T-helper 1 cell treated with Interleukin-12 subunit alpha and Interleukin-12 subunit beta and Interleukin-4 antibody, amounts not matched to agents 30 ng/mL and 1 ng/mL, for 36 hours (primary cell): ENCODE data around the gene UBR1. TPM values are rescaled to one million over a fixed set of nuclear protein-coding genes. Genes with fewer than 3 reads are reported as not detected.
"Not testable (repeated sequence)": the region's sequence is repeated elsewhere in the genome, so short reads cannot be mapped to it uniquely, and the experiment has no call there.

Experiments used
- intact Hi-C: fragments of 100-400 bp; cut with micrococcal nuclease; formaldehyde crosslinking; loops from one replicate; pipeline ENCODE4 v1.15.1; 2024
- total RNA-seq: library from RNA; stranded (reverse); gene quantifications from 2 replicates; pipeline ENCODE4 v1.2.3, GENCODE V29; 2022

UBR1 gene
- total RNA-seq, 1 donor from 2014 or later = 41.2 TPM

DNA sequence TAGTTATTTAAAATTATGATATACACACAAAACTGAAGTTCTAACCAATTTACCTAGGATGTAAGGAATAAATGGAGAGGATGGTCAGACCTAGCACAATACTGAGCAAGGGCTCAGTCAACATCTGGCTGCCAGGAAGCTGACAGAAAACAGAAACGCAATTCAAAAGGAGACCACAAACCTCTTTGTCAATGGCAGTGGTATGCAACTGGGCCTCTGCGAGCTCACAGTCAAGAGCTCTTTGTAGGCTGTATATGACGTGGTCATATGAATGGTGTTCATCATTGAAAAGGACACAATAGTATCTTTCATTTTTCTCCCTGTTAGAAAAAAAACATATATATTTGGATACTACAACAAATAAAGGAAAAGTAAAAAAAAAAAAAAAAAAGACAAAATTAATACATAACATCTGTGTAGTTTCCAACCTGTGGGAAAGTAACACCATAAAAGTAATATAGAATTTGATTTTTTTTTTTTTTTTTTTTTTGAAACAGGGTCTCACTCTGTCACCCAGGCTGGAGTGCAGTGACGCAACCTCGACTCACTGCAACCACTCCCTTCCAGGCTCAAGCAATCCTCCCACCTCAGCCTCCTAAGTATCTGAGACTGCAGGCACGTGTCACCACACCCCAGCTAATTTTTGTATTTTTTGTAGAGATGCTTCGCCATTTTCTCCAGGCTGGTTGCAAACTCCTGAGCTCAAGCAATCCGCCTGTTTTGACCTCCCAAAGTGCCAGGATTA lies 37.9 kb downstream of the UBR1 start:
- intact Hi-C loops = no loop called here

DNA sequence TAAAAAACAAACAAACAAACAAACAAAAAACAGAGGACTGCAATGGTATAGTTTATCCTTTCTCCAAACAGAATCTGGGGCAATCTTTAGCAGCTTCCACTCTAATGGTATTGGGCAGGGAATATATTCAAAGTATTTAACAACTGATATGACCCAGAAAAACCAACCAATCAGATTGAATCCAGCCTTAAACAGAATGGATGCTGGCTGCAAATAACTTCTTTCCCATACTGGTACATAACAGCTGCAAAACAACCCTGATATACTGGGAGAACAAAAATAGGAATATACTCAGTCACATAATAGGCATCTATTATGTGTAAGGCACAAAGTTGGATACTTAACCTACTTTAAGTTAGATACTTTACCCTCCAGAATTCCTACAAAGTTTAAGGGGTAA lies 49.1 kb downstream of the UBR1 start:
- intact Hi-C loops = no loop called here

DNA sequence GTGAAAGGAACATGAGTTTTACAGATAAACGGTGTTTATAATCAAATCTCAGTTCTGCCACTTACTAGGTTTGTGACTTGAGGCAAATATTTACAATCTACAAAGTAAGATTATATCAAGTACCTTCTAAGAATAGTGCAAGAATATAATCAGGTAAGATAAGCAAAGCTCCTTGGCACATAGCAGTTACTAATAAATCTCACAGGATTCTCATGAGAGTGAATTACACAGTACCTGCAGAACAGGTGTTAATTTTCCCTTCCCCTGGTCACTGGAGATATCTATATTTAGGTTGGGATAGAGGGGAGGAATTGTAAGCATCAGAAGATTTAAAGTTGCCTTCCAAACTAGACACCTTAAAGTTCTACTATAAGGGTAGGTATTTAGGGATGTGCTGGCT lies 53.0 kb downstream of the UBR1 start:
- intact Hi-C loops = no loop called here

DNA sequence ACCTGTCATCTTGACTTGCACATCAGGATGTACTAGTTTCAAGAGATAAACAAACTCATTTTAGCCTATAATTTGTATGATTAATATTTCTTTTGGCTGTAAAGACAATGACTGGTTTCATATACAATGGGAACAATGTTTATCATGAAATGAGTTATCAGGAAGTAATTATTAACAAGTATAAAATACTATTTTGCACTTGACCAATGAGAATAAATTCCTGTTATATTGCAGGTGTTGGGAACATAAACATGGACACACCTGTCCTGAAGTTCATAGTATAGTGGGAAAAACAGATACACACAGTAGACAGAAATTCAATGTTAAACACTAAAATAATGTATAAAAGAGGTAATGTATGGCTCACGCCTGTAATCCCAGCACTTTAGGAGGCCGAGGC lies 56.9 kb downstream of the UBR1 start:
- intact Hi-C loops = no loop called here

DNA sequence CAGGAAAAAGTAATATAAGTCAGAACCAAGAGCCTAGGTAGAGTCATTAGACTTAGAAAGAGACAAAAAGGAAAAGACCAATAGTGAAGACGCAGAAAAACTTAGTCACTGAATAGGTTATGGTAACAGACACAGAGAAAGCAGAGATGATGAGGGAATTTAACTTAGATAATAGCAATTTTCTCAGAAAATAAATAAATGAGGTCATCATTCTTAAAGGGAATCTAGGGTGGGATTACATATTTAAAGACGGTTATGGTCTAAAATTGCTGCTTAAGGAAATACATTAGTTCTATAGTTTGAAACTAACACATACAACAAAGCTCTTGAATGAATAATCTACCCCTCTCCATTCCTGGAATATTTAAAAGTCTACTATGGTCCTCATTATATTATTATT lies 59.4 kb downstream of the UBR1 start:
- intact Hi-C loops = no loop called here

DNA sequence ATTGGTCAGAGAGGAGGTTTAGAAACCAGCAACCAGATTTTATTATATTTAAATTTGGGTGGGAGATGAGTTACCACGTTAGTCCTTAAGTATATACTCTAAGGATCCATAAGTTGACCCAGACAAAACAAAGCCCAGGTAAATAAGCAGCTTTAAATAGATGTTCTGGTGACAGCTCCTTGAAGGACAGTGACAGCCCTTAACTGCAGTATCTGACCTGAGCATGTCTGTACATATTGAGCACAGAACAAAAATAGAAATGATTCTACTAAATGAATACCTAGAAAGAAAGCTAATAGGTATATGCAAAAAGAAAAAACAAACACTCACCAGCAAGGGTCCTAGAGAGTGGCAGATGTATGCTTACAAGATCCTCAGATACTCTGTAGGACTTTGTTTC lies 63.0 kb downstream of the UBR1 start:
- intact Hi-C loops = no loop called here

DNA sequence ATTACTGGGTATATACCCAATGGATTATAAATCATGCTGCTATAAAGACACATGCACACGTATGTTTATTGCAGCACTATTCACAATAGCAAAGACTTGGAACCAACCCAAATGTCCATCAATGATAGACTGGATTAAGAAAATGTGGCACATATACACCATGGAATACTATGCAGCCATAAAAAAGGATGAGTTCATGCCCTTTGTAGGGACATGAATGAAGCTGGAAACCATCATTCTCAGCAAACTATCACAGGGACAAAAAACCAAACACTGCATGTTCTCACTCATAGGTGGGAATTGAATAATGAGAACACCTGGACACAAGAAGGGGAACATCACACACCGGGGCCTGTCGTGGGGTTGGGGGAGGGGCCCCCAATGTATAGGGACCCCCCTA lies 64.8 kb downstream of the UBR1 start:
- intact Hi-C loops = not testable (repeated sequence)

DNA sequence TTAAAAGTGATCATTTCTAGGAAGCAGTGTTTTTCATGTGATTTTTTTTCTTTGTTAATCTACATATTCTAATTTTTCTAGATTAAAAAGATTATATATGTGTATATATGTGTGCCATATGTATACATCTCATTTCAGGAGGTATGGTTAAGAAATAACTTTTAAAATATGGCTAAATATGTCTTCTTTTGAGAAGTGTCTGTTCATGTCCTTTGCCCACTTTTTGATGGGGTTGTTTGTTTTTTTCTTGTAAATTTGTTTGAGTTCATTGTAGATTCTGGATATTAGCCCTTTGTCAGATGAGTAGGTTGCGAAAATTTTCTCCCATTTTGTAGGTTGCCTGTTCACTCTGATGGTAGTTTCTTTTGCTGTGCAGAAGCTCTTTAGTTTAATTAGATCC lies 70.6 kb downstream of the UBR1 start:
- intact Hi-C loops = not testable (repeated sequence)

DNA sequence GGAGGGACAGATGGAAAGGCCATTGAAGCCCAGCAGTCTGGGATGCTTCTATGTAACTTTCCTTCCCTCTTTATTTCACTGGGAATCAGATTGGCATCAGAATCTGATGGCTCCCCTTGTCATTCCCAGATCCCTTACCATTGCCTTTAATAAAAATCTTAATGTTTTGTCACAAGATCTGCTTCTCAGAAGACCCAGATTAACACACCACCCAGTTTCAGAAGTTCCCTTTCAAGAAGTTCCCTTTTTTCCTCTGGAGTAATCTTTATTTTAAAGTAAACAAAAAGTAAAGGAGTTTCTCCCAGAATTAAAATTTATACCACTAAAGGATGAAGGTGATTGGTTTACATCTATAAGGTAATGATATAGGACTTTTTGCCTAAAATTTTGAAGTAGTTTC lies 76.4 kb downstream of the UBR1 start:
- intact Hi-C loops = no loop called here

DNA sequence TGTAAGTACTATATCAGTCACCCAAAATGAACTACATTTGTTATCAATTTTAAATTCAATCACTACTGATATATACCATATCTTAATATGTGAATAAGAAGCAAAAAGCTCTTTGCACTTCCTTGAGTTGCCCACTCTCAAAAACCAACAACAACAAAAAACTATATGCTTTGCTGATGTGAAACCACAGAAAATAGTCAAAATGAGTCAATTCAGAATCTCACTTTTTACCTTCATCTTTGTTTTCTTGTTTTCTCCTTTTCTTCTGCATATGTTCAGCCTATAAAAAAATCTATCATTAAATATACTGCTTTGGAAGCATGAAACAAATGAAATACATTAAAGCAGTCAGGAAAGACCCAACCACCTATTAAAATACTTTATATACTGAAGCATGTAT lies 80.7 kb downstream of the UBR1 start:
- intact Hi-C loops = no loop called here

DNA sequence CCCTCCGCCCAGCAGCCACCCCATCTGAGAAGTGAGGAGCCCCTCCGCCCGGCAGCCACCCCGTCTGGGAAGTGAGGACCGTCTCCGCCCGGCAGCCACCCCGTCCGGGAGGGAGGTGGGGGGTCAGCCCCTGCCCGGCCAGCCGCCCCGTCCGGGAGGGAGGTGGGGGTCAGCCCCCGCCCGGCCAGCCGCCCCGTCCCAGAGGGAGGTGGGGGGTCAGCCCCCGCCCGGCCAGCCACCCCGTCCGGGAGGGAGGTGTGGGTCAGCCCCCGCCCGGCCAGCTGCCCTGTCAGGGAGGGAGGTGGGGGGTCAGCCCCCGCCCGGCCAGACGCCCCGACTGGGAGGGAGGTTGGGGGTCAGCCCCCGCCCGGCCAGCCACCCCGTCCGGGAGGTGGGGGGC lies 91.2 kb downstream of the UBR1 start:
- intact Hi-C loops = not testable (repeated sequence)

DNA sequence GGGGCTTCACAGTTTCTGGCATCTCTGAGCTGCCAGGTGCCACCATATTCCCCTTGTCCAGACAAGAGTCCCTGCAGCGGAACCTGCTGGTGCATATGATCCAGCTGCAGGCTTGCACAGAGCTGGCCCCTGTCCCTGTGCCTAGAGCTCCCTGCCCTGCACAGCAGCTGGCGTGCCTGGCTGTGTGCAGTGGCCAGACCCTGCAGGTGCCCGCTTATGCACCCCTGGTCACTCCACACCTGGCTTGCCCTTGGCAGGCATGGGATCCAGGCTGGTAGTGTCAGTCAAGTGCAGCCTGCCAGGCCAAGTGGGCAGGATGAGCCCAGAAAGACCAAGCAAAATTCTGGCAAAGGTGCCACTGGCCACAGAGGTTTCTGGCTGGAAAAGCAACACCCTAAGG lies 96.6 kb downstream of the UBR1 start:
- intact Hi-C loops = no loop called here

DNA sequence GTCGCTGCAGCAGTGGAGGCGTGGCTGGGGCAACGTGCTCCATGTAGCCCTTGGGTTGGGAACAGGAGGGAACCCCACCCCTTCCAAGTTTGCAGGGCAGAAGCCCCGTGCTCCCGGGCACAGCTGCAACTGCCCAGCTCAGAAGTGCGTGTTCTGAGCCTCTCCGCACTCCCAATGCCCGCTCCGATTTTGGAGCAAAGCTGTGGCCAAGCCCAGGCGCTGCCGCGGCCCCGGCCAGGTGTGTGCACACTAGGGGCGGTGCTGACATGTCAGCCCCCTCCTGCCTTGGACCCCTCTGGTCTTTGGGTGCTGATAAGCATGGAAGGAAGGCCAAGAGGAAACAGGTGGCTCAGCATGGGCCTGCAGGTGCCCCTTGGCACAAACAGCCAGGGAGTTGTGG lies 97.7 kb downstream of the UBR1 start:
- intact Hi-C loops = no loop called here

DNA sequence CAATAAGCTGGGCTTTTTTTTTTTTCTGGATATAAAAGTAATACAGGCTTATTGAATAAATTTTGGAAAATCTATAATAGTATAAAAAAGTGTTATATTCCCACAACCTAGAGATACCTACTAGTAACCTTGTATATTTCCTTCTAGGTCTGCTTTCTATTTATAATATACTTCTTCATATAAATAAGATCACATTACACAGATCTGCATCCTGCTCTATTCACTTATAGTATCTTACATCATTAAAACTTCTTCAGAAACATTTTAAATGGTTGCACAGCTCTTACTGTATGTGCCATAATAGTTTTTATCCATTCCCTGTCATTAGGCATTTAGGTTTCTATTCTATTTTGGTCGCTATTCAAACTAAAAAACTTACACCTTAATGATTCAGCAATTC lies 98.3 kb downstream of the UBR1 start:
- intact Hi-C loops = no loop called here

DNA sequence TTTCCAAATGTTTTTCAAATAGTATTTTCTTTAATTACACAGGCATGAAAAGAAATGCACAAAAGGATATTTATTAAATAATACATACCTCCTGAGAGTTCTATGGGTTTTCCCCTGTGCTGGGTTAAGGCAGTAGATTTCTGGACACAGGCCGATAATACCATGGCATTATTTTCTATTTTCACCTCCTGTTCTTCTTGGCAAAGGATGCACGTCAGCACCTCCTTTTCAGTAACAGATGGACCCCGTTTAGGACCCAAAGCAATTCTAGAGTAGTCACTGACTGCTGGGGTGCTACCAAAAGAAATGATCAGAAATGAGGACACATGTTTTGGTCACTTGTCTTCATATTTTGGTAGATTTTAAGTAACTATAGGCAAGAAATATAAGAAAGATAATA lies 98.8 kb downstream of the UBR1 start:
- intact Hi-C loops = no loop called here

DNA sequence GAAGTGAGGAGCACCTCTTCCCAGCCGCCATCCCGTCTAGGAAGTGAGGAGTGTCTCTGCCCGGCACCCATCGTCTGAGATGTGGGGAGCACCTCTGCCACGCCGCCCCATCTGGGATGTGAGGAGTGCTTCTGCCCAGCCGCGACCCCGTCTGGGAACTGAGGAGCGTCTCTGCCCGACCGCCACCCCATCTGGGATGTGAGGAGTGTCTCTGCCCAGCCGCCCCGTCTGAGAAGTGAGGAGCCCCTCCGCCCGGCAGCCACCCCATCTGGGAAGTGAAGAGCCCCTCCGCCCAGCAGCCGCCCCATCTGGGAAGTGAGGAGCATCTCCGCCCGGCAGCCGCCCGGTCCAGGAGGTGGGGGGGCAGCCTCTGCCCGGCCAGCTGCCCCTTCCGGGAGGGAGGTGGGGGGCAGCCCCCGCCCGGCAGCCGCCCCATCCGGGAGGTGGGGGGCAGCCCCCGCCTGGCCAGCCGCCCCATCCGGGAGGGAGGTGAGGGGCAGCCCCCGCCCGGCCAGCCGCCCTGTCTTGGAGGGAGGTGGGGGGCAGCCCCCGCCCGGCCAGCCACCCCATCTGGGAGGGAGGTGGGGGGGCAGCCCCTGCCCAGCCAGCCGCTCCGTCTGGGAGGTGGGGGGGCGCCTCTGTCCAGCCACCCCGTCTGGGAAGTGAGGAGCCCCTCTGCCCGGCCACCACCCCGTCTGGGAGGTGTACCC lies 100.8 kb downstream of the UBR1 start:
- intact Hi-C loops = not testable (repeated sequence)

DNA sequence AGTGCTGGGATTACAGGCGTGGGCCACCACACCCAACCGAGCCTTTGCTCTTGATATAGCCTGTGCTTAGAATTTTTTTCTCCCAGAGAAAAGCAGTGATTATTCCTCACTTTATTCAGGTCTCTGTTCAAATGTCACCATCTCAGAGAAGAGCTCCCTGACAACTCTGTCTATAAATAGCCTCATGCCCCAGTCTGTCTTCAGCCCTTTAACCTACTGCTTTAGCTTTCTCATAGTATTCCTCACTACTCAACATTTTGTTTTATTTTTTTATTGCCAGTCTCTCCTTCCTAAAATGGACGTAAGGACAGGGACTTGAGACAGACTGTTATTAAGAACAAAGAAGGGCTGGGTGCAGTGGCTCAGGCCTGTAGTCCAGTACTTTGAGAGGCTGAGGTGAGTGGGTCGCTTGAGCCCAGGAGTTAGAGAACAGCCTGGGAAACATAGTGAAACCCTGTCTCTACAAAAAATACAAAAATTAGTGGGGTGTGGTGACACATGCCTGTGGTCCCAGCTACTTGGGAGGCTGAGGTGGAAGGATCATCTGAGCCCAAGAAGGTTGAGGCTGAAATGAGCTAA lies 106.5 kb downstream of the UBR1 start:
- intact Hi-C loops = no loop called here

DNA sequence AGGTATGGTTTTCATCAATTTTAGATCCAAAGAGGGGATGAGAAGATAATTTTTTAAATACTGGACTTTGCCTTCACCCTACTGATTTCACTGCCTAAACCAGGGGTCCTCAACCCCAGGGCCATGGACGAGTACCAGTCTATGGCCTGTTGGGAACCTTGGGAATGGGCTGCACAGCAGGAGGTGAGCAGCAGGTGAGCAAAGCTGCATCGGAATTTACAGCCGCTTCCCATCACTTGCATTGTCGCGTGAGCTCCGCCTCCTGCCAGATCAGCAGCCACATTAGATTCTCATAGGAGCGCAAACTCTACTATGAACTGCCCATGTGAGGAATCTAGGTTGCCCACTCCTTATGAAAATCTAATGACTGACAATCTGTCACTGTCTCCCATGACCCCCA lies 109.0 kb downstream of the UBR1 start:
- intact Hi-C loops = no loop called here

DNA sequence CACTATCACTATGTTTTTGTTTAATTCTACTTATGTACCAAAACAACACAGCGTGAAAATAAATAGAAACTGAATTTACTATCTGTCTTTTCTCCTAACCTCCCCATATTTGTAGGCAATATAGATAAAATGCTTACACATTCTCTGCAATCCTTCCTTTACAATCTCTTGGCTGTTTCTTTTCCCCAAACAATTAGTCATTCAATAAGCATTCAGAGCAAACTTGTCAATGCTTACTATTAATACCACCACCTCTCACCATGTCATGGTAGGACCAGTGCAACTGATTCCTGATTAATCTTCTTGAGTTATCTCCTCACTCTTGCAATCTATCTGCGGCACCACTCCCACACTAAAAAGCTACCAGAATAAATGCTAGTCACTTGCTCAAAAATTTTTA lies 111.3 kb downstream of the UBR1 start:
- intact Hi-C loops = no loop called here

DNA sequence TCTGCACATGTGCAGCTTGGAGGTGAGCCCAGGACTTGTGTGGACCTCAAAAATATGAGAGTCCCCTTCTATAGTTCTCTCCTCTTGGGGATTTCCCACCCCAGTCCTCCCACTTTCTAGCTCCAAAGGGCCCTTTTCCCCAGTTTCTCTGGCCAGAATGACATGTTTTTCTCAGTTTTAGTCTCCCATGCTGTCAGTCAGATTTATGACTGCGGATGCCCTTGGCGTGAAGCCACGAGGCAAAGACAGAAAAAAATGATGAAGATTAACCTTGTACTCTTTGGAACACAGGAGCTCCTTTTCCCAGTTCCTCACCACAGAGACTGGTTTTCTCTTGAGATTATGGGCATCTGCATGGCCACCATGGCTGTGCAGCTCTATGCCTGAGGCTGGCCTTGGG lies 113.2 kb downstream of the UBR1 start:
- intact Hi-C loops = no loop called here

DNA sequence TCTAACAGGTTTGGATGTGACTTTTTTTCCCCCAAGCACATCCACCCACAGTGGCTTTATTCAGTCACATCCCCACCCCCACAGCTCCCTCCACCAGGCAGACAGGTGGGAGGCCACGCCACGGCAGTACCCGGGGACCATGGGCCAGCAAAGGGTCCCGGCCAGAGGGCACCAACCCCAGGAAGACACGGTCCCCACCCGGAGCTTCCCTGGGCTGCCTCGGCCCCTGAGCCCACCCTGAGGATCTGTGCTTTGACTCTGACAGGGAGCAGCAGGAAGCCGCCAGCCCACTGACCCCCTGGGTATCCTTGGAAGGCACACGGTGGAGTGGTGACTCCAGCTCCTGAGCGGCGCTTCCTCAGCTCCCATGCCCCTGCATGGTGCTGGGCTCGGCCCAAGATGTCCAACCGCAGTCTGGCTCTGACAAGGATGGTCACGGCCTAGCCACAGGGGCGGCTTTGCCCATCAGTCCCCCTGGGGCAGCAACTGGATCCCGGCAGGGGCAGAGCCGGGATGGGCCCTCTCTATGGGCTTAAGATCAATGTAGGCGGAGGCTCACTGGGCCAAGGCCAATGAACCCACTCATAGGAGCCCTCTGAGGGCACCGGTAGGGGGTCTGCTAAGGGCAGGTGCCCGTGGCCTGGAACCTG lies 119.0 kb downstream of the UBR1 start:
- intact Hi-C loops = no loop called here

DNA sequence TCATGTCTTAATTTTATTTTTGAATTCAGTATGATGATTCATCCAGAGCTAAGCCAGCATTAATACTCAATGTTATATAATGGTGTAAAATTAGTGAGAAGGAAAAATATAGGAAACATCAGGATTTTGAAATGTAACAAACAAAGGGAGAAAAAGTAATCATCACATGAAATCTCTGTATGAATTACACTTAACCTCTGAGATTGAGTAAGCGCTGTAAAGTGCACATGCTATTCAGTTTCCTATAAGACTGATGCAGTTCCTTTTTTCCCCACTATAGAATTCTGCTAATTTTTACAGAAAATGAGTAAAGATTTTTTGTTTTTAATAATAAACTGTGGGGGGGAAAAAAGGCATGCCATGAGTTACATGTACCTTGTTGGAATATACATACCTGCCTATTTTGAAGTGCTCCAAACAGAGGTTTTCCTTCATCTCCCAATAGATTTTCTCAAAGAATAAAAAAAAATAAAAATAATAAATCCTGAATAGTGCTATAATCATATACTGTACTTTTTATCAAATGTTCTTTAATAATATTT lies 121.3 kb downstream of the UBR1 start:
- intact Hi-C loops = no loop called here
